Measurements from ENCODE around the gene HDAC4.

DNA sequence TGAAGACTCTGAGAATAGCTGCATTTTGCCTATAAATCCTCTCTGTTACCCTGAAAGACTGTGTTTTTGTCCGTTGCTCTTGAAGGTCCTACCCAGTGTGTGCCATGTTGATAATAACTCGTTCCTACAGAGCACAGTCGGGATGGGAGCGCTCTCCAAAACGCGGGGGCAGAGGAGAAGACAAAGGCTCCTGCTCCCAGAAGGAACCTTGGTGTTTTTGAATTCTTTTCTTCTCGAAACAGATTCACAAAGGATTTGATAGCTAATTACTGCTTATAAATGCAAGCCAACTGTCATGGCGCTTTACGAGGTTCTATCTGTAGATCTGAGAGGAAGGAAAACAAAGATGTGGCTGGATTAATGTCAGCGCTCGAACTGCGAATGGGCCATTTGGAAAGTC, 19.3 kb upstream of the HDAC4 start:
- no peak for TF ChIP-seq RAD21 (IDR thresholded peaks at IDR 0.05; ENCODE audit: low read length)
- TF ChIP-seq, protein P1, sequence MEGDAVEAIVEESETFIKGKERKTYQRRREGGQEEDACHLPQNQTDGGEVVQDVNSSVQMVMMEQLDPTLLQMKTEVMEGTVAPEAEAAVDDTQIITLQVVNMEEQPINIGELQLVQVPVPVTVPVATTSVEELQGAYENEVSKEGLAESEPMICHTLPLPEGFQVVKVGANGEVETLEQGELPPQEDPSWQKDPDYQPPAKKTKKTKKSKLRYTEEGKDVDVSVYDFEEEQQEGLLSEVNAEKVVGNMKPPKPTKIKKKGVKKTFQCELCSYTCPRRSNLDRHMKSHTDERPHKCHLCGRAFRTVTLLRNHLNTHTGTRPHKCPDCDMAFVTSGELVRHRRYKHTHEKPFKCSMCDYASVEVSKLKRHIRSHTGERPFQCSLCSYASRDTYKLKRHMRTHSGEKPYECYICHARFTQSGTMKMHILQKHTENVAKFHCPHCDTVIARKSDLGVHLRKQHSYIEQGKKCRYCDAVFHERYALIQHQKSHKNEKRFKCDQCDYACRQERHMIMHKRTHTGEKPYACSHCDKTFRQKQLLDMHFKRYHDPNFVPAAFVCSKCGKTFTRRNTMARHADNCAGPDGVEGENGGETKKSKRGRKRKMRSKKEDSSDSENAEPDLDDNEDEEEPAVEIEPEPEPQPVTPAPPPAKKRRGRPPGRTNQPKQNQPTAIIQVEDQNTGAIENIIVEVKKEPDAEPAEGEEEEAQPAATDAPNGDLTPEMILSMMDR (conservative IDR thresholded peaks at IDR 0.05; ENCODE audit: low read depth, low read length), result no peak
- TF ChIP-seq POLR2A (IDR thresholded peaks at IDR 0.05; ENCODE audit: low read depth, low read length), result no peak
- no peak for TF ChIP-seq CHD1 (IDR thresholded peaks at IDR 0.05; ENCODE audit: low read depth, low read length)
- TF ChIP-seq SMC3 (IDR thresholded peaks at IDR 0.05; ENCODE audit: low read depth, low read length), result no peak
- TF ChIP-seq, protein P2, sequence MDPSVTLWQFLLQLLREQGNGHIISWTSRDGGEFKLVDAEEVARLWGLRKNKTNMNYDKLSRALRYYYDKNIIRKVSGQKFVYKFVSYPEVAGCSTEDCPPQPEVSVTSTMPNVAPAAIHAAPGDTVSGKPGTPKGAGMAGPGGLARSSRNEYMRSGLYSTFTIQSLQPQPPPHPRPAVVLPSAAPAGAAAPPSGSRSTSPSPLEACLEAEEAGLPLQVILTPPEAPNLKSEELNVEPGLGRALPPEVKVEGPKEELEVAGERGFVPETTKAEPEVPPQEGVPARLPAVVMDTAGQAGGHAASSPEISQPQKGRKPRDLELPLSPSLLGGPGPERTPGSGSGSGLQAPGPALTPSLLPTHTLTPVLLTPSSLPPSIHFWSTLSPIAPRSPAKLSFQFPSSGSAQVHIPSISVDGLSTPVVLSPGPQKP (IDR thresholded peaks at IDR 0.05; ENCODE audit: borderline replicate concordance, low read depth, low read length), result no peak
- TF ChIP-seq RCOR1 (IDR thresholded peaks at IDR 0.05; ENCODE audit: insufficient replicate concordance, low read length), result no peak
- no peak for TF ChIP-seq CEBPB (IDR thresholded peaks at IDR 0.05; ENCODE audit: low read depth, low read length)
- TF ChIP-seq MAZ (IDR thresholded peaks at IDR 0.05; ENCODE audit: borderline replicate concordance, low read depth, low read length), result no peak
- TF ChIP-seq RFX5 (IDR thresholded peaks at IDR 0.05; ENCODE audit: low read depth, low read length), result no peak
- TF ChIP-seq FOS (IDR thresholded peaks at IDR 0.05; ENCODE audit: low read depth, low read length), result no peak
- TF ChIP-seq, protein P3, sequence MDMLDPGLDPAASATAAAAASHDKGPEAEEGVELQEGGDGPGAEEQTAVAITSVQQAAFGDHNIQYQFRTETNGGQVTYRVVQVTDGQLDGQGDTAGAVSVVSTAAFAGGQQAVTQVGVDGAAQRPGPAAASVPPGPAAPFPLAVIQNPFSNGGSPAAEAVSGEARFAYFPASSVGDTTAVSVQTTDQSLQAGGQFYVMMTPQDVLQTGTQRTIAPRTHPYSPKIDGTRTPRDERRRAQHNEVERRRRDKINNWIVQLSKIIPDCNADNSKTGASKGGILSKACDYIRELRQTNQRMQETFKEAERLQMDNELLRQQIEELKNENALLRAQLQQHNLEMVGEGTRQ (IDR thresholded peaks at IDR 0.05; ENCODE audit: low read depth, low read length), result no peak
- no peak for TF ChIP-seq NFE2L2 (IDR thresholded peaks at IDR 0.05; ENCODE audit: low read depth, low read length)

Measured in IMR-90 (cell line).